ENCODE data around the gene ATAT1. TPM values are rescaled to one million over a fixed set of nuclear protein-coding genes. Genes with fewer than 3 reads are reported as not detected.

The ATAT1 gene
- 3.0 and 3.1 TPM in 2 replicates for total RNA-seq

DNA sequence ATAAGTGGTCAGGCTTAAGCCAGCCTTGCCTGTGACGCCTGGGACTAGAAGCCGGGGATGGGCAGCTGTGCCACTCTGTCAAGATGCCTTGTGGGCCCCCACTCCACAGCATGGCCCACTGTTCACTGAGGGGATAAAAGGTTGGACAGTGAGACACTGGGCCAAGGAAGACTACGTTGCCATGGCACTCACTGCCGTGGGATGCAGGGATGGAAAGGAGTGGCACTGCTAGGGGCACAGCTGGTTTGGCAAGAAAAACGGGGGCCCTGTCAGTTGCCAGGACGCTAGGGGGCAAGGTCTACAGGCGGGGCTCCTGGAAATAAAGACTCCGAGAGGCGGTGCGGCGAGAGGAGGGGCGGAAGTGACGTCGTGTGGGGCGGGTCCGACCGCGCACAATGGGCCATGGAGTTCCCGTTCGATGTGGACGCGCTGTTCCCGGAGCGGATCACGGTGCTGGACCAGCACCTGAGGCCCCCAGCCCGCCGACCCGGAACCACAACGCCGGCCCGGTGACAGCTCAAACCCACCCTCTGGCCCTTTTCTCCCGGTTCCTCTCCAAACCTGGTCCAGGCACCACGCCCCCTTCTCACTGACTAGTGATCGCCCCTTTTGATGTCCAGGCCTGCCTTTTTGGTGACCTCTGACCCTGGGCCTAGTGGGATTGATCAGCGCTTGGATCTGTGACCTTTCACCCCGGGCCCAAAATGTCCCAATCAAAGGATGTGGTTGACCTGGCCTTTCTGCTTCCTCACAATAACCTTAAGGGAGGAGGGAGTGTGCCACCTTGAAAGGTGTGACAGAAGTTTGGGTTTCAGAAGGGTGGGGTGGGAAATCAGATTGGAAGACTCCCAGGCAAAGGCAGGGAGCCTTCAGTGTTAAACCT lies at the start of gene ATAT1:
Gene ATAT1, plus strand, starts transcription at position 391 of the 883 bp plus-strand sequence.

DNA sequence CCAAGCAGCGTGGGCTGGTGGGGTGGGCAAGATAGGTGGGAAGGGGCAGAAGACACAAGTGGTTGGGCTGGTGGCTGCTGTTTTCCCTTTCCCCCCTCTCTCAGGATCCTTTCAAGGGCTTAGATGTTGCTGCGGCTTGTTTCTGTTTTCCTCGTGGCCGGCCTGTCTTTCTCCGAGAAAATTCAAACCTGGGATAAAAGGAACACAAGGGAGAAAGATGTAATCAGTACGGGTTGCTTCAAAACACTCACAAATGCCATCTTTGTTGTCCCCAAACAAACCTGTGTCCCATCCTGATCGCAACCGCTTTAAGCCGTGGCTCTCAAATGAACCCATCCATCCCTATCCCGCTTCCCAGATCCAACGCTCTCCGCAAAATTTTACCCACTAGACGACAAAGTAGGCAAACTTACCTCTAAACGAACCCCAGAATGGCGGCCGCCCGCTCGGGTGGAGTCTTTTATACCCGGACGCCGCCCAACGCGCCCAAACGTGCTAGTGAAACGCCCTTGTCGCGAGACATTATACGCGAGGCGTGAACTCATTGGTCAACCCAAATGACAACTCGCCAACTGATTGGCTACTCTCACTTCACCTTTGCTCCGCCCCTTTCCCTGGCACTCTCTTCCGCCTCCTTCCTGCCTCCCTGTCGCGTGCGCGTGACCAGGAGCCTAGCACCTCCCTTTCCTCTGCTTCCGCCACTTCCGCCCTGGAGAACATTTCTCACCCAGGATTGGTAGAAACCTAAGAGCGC lies 9.7 kb upstream of the ATAT1 start, which contains the start of gene PPP1R10:
Gene PPP1R10, minus strand, starts transcription at position 433 of the 754 bp plus-strand sequence. CDS start 7,299 bp downstream, outside the sequence.

DNA sequence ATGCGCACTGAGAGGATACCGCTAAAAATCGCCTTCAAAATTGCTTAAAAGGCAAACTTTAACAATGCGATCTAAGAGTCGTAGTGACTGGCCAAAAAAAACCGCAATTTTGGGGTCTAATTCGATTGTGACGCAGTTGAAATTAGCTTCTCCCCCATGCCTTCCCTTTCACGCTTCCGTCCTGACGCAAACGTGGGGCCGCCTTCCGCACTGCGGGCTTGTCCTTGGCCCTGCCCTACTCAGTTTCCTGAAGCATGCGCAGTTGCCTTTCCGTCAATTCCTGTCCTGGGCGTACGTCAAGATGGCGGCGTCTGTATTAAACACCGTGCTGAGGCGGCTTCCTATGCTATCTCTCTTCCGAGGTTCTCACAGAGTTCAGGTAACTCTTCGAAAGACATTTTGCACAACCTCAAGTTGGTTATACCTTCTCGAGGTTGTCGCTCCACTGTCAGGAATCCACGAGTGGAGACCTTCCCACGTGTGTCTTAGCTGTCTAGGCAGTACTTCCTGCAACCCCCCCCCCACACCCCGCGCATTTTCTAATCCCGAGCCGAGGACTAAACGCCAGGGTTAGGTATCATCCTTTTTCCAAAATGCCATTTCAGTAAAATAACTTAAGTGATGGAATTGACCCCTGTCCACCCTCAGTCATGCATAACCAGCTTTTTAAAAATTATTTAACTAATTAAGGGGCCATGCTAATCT lies 9.0 kb upstream of the ATAT1 start, which contains the start of gene MRPS18B:
Gene MRPS18B, plus strand, starts transcription at position 276 of the 705 bp plus-strand sequence. Its CDS starts 26 bp downstream, at position 302.

DNA sequence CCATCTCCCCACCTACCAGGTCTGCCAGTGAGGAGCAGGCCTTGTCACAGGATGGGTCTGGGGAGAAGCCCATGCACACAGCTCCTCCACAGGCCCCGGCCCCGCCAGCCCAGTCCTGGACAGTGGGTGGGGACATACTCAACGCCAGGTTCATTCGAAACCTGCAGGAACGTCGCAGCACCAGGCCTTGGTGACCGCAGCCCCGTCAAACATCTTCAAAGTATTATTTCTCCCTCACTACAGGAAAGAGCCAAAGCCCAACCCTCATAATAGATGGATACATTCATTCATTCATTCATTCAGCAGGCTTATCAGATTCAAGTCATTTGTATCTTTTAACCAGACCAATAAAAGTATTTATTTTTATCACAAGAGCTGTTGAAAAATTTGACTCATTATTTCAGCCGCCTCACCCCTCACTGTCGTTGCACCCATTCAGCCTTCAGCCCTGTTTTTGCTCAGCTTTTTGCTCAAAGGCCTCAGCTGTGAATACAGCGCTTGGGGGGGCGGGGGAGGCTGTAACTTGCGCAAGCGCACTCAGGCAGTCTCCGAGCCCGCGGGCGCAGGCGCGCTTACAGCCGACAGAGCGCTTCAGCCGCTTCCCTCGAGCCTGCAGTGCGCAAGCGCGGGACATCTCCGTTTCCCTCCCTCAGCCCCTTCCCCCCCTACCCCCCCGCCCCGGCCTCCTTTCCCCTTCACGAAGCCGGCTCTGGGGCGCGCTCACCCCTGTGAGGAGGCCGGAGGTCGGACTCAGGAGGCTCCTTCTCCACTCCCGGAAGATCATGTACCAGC lies 20.0 kb downstream of the ATAT1 start, which contains the start of gene C6orf136:
Gene C6orf136, plus strand, starts transcription at position 684 of the 792 bp plus-strand sequence. Its CDS starts 99 bp downstream, at position 783.

DNA sequence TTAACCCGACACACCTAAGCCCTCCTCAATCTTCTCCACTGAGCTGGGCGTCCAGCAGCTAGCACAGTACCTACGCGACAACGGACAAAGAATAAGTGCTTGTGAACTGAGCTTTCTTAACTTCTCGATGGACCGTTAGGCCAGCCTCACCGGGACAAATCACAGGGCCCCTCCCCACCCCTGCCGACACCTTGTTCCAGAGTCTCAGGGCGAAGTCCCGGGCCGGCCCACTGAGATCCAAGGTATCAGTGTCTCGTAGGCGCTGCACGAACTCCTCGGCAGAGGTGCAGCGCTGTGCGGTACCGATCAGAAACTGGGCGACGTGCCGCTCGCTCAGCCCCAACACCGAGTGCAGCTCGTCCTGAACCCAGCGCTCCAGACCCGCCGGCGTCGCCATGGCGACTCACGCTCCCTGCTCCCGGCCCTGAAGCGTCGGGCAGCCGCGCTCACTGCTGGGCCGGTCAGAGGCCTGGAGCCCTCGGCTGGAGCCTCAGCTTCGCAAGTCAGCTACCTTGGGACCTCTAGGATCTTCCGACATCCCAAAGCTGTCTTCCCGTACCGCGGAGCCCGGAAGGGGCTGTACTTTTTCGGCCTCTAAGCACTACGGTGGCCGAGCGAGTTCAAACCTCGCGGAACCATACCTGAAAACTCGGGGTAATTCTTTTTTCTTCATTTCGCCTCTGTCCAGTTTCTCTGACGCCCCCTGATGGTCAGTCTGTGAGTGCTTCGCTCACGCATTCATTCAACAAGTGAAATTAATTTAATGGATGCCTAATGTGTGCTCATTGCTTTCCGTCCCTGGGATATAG lies 46.0 kb downstream of the ATAT1 start, which contains the start of gene DHX16:
Gene DHX16, minus strand, starts transcription at position 562 of the 809 bp plus-strand sequence. Its CDS starts 165 bp downstream, at position 397.

DNA sequence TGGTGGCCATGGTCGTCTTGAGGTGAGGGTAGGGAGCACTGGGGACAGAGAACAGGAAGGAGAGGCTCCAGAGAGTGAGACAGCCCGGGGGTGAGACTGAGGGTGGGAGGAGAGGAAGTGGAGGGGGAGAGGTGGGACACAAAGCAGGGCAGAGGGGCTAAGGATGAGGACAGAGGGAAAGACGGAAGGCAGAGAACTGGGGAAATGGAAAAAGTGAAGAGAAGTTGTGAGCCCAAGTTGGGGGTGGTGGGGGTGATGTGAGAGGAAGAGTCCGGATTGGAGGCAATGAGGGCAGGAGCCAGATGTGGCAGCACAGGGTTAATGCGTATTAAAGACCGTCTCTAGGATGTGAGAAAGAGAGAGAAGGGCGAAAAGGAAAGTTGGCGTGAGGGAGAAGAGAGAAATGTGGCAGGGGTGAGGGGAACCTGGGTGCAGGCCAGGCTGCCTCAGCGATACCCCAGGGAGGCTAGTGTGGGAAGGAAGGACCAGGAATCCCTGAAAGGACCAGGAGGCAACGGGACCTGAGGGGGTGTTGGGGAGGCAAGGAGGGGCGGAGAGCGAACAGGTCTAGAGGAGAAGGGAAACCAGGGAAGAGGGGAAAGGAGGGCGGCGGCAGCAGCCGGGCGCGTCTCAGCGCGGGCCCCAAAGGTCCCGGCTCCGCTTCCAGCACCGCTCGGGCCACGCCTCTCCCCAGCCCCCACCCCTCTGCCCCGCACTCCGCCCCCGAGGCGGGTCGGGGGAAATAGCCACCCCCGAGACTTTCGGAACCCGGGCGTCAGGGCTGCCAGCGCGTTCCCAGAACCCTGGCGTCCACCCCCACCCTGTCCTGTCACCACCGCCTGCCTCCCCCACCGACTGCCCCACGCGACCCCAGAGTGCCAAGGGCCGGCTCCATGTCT lies 59.6 kb downstream of the ATAT1 start, which contains the start of gene PPP1R18:
Gene PPP1R18, minus strand, starts transcription at position 637 of the 899 bp plus-strand sequence. Its CDS starts 627 bp downstream, at position 10.

DNA sequence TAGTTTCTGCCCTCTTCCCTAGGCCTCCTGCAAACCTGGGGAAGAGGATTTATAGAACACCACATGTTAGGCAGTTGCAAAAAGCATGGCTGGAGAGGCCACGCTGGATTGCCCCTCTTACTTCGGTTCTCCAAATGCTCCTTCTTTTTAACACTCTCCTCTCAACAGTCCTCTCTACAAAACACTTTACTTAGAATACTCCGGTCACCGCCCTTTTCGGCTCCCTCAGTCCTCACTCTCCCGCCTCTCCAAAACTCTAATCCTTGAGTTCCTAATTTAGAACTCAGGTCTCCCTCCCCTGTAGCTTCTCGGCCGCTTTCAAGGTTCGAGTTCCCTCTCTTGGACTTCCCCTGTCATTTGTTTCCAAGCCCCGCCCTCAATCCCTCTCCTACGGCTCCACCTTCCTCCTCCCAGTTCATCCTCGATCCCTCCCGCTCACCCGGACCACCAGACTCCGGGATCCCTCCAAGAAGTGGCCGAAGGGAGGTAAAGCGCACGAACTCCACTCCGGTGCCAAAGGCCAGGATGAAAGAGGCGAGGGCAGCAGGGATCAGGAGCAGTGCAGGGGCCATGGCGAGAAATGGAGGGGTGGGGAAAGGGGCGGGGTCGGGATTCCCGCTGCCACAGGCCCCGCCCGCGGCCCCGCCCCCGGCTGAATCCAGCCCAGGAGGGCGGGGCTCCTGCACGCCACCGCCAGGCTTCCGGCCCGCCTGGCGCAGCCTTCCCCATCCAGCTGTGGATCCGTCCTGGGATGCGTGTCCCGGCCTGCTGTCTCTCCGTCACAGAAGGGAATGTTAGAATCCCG lies 63.9 kb downstream of the ATAT1 start, which contains the start of gene NRM:
Gene NRM, minus strand, starts transcription at position 582 of the 805 bp plus-strand sequence. Its CDS starts 10 bp downstream, at position 572.

Other genes with a start within 250 kb of the ATAT1 start
- 353 and 390 TPM in 2 replicates for gene HLA-E, start 137.4 kb upstream of the ATAT1 start, total RNA-seq
- 42.6 and 48.7 TPM in 2 replicates for gene GNL1, start 70.4 kb upstream of the ATAT1 start, total RNA-seq
- gene PRR3, start 69.6 kb upstream of the ATAT1 start, total RNA-seq: 3.6 and 3.8 TPM in 2 replicates
- 48.6 and 48.8 TPM in 2 replicates for gene ABCF1, start 55.4 kb upstream of the ATAT1 start, total RNA-seq
- 9.6 and 14.0 TPM in 2 replicates for gene PPP1R10, start 9.6 kb upstream of the ATAT1 start, total RNA-seq
- gene MRPS18B, start 9.0 kb upstream of the ATAT1 start, total RNA-seq: 31.5 and 31.6 TPM in 2 replicates
- gene C6orf136, start 20.3 kb downstream of the ATAT1 start, total RNA-seq: 1.6 and 2.8 TPM in 2 replicates
- 36.8 and 41.7 TPM in 2 replicates for gene DHX16, start 46.1 kb downstream of the ATAT1 start, total RNA-seq
- 55.8 and 62.1 TPM in 2 replicates for gene PPP1R18, start 59.8 kb downstream of the ATAT1 start, total RNA-seq
- 1.4 TPM in 2 replicates for gene NRM, start 64.1 kb downstream of the ATAT1 start, total RNA-seq
- gene MDC1, start 90.4 kb downstream of the ATAT1 start, total RNA-seq: 6.3 and 7.2 TPM in 2 replicates
- gene TUBB, start 93.5 kb downstream of the ATAT1 start, total RNA-seq: 474 and 495 TPM in 2 replicates
- 48.8 and 110 TPM in 2 replicates for gene FLOT1, start 115.8 kb downstream of the ATAT1 start, total RNA-seq
- 76.0 and 82.1 TPM in 2 replicates for gene IER3, start 117.7 kb downstream of the ATAT1 start, total RNA-seq

Data from endothelial cell of coronary artery (primary cell).